Stimulated activated CD4-positive, alpha-beta T cell treated with anti-CD3 and anti-CD28 coated beads, Interleukin-1b, Interleukin-23, amount 100 ng/mL, for 24 hours (primary cell): ENCODE measurements around the gene NOP9.
A peak's percentile ranks its signal among the peaks of the same experiment; 100 is the strongest.

Experiments
- DNase-seq, 4 experiments: peaks; one replicate each; pipeline ENCODE4 v3.0.0-alpha.2; 2020; ENCODE audit warnings: low read depth in 4 of 4, low spot score in 1 of 4

NOP9 gene

DNA sequence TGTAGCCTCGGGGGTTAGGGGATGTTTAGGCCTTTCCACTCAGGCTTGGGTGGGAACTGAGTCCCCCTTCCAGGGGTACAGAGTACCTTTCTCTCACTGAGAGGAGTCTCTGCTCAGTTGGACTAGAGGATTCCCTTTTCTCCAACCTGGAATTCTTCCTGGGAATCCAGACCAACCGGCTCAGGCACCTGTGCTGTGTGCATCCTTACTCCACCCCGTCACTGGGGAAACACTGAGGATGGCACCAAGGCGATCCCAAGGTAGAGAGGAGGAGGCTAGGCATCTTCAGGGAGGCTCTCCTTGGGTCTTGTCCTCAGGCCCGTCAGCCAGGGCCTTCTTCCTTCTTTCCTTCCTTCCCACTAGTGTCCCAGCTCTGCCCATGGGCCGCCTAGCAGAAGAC lies 35.8 kb upstream of the NOP9 start:
- no peak for DNase-seq

DNA sequence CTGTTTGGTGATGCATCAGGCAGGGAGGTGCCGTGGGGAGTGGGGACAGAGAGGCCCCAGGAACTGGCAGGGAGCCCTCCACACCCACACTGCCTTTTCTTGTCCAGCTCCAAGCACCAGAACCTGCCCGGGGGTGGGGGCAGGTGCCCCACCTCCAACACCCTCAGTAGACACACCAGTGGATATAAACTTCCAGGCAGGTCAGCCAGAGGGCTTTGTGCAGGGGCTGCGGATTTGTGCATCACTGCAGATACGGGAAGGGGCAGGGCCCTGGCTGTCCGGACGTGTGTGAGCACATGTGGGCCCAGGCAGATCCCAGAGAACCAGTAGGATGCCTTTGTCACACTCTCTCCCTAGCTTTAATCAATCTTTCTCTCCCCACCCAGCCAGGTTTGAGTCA lies 35.4 kb upstream of the NOP9 start:
- DNase-seq: no peak

DNA sequence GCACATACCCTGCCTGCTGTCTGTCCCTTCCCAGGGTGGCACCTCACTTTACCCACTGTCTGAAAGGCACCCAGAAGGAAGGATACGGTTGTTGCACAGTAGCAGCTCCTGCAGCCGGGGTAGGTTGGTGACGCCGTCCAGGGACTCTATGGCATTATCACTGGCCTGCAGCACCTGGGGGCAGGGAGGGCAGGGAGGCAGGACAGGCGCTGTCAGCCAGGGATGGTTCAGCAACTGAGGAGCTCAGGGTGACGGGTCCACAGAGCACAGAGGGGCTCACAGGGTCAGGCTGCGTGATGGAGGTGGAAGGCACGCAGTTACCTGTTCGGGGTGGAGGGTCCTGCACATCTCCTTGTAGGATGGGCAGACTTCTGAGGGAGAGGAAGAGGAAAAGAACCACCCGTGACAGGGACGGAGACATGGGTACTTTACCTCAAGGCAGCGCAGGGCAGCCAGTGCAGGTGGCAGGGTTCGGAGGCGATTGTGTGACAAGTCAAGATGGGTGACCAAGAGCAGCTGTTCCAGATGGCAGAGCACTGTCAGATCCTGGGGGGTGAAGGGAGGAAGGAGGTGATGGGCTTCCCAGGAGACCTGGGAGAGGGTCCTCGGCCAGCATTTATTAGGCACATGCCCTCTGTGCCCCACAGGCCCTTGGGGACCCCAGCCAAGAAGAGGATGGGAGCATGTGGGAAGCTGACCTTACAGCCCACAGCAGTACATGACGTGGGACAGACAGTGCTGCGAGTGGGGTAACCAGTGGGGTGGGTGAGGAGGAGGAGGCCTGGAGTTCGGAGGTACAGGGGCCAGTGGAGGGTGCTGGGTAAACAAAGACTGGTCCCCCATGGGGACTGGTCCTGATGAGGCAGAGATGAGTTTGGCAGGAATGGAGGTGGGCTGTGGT lies 33.1 kb upstream of the NOP9 start:
- no peak for DNase-seq

DNA sequence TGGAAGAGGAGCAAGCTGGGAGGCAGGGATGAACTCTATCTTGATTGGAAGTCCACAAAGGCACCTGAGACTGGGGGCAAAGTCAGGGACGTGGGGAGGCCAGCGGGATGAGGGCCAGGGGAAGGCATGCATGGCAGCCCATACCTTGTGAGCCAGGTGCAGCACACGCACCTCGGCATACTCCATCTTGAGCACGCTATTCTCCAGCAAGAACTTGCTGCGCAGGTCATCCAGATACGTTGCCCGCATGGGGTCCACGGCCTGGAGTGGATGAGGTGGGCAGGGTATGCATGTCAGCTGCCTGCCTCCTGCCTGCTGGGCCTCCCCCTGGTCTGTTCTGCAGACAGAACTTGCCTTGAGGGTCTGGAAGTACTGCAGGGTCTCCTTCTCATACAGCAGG lies 32.1 kb upstream of the NOP9 start:
- no peak for DNase-seq

DNA sequence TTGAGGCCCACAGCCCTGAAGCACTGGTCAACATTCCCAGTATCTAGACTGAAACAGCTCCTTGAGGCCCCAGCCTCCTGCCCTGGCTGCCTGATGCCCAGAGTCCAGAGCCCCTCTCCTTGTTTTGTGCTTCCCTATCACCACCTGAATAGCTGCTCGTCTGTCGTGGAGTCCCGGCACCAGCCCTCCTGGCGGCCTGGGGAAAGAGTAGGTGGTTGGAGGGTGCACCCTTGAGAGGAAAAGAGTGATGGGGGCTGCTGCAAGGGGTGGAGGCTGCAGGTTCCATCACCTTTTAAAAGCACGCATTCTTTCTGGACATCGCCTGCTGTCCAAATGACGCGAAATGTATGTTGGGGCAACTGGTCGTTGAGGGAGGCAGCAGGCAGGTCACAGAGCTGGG lies 31.4 kb upstream of the NOP9 start:
- DNase-seq: no peak

DNA sequence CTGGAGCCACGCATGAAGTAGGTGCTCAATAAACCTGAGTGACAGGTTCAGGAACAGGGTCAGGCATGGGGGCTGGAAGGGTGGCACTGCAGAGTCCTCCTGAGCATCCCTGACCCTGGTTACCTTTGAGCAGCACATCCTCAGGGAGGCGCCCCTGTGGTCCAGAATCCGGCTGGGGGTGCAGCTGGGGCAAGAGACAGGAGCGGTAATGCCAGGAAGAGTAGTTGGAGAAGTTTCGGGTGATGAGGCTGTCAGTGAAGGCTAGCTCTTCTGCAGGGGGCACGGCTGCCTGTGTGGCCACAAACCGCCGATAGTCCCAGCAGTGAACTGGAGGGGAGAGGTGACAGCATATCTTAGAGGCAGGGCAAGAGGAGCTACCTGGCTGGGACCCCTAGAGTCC lies 30.3 kb upstream of the NOP9 start:
- no peak for DNase-seq

DNA sequence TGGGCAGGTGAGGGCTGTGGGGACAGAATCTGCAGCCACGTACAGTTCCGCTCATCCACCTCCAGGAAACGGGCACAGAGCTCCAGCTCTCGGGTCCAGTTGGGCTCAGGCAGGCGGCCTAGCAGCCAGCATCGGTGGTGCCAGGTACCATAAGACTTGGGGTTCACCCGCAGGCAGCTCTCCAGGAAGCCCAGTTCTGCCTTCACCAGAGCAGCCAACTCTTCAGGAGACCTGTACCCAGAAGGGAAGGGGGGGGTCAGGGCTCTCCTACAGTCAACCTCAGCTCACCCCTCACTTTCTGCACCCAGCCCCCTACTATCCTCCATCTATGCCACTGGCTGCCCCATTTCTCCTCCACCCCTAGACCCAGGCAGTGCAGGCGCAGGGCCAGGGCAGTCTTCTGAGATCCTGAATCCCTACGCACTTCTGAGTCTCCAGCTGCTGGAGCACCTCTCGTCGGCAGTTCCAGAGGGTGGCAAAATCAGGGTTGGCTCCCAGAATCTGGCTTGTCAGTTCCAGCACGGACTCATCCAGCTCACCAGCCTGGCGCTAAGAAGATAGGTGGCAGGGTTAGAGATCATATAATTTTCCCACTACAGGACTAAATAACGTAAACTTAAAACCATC lies 29.6 kb upstream of the NOP9 start:
- no peak for DNase-seq

DNA sequence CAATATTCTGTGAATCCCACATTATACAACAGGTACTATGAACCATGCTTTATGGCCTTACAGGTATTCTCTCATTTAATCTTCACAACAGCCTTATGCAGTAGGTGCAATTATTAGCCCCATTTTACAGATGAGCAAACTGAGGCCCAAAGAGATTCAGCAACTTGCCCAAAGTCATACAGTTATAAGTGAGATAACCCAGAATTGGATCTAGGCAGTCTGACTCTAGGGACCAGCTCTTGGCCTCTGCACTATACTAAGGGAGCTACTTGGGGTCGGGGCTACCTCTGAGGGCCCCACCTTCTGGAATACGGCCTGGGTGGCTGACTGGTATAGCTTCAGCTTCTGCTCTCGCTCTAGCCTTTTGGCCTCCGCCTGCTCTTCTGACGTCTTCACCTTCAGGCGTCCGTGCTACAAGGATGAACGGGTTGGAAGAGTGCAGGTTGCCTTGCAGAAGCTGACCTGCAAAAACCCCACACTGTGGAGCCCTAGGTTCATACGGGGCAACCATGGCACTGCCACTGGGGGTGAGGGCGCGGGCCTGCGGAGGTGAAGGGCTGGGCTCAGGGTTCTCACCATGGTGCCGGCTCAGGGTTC lies 29.0 kb upstream of the NOP9 start:
- DNase-seq: no peak

DNA sequence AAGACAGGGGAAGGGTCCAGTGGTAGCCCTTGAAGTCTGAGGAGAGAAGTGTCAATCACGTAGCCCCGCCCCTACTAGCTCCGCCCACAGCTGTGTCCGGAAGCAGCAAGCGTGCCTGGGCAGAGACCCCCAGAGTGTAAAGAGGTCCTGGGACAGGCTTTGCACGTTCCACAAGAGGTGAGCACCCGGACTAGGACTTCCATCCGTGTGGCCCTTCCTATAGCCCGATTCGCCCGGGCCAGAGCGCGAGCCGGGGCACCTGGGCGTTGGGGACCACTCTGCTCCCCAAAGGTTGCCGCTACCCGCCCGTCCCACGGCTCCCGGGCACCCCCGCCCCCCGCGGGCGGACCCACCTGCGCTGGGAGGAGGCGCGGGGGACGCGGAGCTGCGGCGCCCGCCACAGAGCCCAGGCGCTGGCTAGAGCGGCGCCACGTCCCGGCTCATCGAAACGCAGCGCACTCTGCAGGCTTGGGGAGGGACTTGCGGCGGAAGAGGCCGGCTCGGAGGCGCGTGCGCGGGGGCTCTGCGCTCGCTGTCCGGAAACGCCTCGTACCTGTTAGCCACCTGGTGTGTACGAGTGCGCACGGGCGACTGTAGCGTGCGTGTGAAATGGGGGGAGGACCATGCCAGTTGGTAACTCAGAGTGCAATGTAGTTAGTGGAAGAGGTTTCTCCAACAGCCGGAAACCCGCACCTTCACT lies 28.4 kb upstream of the NOP9 start, which contains the start of gene RABGGTA:
TSS of gene RABGGTA (minus strand) at position 464 of the 700 bp plus-strand sequence. CDS start 482 bp downstream, outside the sequence.
- DNase-seq: peak; percentile 63 to 81 (median 78)

DNA sequence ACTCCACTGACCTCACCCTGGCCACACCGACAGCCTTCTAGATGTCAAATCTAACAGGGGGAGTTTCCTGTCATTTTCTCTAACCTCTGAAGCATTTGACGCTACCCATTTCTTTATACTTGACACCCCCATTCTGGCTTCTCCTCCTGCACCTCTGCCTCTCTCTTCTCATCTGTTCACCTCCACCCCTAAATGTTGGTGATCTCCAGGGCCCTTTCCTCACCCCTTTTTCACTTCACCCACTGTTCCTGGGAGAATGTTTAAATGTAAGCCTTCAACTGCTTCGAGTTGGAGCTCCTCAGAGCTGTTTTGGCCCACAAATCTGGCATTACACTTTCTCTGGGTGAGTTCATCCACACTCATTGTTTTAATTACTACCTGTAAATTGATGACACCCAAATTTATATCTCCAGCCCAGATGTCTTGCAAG lies 27.8 kb upstream of the NOP9 start:
- no peak for DNase-seq

DNA sequence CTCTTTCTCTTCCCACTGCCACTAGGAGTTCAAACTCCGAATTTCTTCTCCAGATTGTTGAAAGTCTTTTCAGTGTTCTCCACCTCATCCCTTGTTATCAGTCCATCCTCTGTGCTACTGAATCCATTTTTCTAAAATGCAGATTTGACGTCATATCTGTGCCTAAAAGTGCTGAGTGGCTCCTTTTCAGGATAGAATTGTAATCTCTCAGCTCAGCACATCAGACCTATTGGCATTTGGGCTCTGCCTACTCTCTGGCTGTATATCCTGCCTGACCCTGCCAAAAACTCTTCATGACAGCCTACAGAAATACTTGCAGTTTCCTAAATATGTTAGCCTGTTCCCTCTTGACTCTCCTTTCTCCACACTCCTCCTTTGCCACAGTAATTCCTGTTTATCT lies 27.2 kb upstream of the NOP9 start:
- no peak for DNase-seq

DNA sequence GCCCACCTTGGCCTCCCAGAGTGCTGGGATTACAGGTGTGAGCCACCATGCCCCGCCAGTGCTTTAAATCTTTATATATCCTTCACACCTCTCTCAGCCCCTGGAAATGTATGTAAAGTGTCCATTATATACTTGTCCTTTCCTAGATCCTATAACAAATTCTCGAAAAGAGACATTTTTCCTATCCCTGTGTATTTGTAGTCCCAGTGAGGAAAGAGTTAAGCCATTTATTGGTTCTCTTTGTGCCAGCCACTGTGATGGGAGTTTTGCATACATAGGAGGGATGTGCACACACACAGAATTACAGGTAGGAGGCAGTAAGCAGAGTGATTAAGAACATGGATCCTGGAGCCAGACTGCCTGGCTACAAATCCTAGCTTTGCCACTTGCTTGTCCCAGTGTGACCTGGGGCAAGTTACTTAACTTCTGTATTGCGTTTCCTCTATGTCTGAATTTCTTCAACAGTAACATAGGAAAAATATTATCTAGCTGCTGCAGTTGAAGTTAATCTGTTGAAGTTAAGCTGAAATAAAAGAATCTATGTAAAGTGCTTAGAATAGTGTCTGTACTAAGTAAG lies 26.1 kb upstream of the NOP9 start:
- no peak for DNase-seq

DNA sequence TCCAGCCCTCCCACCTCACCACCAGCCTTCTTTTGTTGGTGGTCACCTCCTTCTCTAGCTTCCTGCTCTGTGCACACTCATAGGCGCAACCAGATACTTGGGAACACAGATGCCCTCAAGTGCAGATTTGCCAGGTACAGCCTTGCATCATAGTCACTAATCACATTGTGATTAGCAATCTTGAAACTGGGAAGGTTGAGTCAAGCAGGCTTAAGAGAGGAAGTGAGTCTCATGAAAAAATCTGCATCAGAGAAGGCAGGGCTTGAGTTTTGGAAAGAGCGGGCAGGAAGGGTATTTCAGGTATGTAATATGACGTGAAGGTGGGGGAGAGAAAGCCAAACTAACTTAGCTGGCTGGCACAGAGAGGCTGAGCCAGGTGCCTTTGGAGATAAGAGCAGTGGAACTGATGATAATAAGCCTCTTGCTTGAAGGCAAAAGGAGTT lies 25.5 kb upstream of the NOP9 start:
- DNase-seq: peak in 2 of 4 experiments; percentile 19 to 36

DNA sequence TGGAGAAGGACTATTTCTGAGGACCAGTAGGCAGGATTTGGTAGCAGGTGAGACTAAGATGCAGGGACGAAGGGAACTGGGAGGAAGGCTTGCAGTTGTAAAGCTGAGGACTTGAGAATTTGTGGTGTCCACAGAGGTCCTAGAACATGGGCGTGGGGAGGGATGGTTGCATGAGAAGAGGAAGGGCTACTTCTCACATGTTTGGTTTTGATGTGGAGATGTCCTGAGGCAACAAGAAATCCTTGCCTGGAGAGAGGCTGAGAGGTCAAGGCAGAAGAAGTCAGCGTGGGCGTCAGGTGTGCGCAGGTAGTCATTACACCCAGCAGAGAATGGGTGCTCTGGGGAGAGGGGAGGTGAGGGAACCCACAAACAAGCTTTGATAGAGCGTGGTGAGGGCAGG lies 22.6 kb upstream of the NOP9 start:
- no peak for DNase-seq

DNA sequence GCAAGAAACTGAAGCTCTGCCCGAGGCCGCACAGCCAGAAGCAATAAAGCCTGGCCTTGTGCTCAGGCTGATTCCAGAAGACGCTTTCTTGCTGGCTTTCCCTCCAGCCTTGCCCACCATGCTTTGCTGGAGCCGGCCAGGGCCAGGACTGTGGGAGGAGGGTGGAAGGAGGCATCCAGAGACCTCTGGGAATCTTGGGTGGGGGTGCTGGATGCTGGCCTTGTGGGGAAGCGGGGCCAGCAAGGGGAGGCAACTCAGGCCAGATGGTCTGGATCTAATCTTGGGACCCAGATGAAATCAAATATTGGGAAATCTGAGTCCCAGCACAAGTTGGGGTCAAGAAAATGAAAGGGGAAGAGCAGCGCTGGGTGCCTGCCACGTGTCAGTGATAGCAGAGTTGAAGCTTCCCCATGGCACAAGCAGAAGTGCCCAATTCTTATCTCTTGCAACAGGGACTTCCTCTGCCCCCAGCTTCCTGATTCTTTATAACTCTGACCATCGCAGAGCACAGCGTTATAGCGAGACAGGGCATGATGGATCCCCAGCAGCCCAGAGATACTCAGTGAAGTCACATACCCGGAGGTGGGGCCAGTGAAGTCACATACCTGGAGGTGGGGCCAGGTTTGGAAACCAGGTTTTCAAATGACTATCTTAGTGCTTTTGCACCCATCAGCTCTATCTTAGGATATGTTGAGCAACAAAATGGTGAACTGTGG lies 21.9 kb upstream of the NOP9 start:
- DNase-seq: no peak

DNA sequence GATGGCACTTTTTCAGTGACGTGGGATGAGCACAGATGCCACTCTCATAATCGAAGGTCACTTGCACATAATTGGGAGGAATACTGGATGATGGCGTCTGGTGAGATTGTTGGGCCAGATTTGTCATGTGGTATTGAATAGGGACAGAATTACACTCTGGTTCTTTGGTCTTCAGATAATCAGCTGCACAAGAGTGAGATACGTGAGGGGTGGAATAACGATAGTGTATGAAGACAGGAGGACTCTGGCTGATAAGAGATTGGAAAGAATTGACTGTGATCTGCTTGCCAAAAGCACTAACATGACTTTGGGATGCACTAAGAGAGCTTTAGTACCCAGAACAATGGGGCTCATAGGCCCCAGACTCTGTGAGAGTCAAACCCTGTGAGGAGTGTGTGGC lies 21.2 kb upstream of the NOP9 start:
- DNase-seq: no peak

DNA sequence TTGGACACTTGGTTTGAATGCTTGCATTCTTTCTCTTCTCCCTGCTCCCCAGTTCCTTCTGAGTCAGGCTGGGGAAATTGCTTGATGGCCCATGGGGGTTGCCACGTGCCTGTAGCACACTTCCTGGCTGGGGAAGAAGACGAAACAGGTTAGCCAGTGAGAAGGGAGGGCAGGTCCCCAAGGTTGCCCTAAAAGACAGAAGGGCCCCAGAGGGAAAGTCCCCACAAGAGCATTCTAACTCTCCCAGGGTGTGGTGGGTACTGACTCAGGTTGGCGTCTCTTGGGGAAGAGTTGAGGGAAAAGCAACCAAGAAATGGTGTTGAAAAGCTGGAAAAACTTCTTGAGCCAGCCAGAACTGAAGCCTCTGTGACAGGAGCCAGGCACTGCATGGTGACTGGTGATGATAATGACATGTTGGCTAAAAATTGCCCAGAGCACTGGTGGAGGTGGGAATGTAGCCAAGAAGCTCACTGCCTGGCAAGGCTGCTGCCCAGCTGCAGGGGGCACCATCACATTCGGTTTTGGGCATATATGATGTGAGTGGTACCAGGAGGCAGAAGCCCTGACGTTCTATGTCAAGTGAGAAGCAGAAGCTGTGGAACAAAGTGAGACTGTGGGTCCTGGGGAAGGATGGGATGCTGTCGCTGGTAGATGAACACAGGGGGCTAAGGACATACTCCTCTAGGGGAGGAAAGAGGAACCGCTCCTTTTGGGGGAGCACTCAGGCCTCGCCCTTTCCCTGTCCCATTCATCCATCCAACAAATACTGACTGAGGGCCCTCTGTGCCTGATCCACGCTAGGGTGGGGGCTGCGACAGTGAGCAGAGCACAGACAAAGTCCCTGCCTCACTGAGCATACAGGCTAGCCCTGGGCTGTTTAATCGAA lies 20.1 kb upstream of the NOP9 start:
- DNase-seq: peak in 3 of 4 experiments; percentile 35 to 58 (median 36)

DNA sequence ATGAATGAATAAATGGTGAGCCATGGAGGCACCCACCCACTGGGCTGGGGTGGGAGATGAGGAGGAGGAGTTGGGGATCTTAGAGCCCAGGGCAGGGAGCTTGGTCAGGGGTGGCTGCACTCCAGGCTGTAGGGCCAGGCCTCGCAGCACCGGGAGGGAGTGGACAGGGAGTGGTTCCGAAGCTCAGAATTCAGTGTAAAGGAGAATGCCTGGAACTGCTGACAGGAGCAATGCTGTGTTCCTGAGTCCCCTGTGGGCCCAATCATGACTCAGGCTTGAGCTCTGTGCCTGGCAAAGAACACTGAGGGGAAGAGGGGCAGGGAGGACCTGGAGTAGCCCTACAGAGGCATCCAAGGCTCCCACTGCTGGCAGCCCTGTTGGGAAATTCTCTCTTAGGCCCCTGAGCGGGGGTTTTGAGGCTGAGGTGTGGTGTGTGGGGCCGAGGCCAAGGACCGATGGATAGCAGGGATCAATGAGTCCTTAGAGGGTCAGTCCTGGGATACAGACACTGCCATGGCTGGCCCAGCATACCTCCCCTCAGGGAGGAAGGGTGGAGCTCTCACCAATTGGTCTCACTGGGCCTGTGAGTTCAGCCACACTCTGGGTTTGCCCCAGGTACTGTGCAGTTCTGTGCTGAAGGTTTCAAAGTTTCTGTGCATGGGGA lies 18.7 kb upstream of the NOP9 start:
- DNase-seq: no peak

DNA sequence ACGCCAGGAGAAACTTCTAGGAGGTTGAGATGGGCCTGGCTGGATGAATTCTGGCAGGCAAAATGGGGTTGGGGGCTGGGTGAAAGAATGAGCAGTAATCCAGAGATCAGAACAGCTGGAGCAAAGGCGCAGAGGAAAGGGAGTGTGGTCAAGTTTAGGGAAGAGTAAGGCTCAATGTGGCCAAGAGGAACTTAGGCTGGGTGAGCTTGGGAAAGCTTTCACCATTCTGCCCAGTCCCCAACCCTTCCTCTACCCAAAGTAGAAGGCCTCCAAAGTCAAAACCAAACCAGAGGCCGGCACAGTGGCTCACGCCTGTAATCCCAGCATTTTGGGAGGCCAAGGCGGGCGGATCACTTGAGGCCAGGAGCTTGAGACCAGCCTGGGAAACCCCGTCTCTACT lies 18.0 kb upstream of the NOP9 start:
- DNase-seq: no peak
